ENCODE measurements around the gene STX18.

DNA sequence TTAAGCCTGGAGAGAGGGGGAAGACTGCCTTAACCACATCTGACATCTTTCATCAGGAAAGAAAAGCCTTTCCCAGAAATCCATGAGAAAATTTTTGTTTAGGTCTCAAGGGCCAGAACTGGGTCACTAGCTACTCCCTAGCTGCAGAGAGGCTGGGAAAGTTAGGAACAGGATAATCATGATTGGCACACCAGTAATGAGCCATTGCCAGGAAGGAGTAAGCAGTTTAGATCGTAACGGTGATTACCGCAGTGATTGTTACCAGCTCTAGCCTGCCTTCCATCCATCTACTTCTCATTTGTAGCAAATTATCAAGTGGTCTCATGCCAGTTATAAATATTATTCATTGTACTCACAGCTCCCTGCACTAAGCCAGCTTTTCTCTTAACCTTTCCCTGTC lies 22.7 kb upstream of the STX18 start:
- TF ChIP-seq POLR2A (IDR thresholded peaks at IDR 0.05; ENCODE audit: borderline replicate concordance, extremely low read depth, insufficient read depth, insufficient read length) (no peak), EGR1 (IDR thresholded peaks at IDR 0.05; ENCODE audit: low read depth) (no peak), ZNF274 (IDR thresholded peaks at IDR 0.05; ENCODE audit: low read depth, low read length) (no peak), SIN3A (IDR thresholded peaks at IDR 0.05; ENCODE audit: low read depth) (no peak), EZH2 (IDR thresholded peaks at IDR 0.05) (no peak), YY1 (IDR thresholded peaks at IDR 0.05; ENCODE audit: extremely low read depth, insufficient replicate concordance, low read depth, low read length) (no peak), ZFX (IDR thresholded peaks at IDR 0.05) (no peak)
- TF ChIP-seq, protein P1, sequence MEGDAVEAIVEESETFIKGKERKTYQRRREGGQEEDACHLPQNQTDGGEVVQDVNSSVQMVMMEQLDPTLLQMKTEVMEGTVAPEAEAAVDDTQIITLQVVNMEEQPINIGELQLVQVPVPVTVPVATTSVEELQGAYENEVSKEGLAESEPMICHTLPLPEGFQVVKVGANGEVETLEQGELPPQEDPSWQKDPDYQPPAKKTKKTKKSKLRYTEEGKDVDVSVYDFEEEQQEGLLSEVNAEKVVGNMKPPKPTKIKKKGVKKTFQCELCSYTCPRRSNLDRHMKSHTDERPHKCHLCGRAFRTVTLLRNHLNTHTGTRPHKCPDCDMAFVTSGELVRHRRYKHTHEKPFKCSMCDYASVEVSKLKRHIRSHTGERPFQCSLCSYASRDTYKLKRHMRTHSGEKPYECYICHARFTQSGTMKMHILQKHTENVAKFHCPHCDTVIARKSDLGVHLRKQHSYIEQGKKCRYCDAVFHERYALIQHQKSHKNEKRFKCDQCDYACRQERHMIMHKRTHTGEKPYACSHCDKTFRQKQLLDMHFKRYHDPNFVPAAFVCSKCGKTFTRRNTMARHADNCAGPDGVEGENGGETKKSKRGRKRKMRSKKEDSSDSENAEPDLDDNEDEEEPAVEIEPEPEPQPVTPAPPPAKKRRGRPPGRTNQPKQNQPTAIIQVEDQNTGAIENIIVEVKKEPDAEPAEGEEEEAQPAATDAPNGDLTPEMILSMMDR (IDR thresholded peaks at IDR 0.05 in 2 of 3, conservative IDR thresholded peaks at IDR 0.05 in 1 of 3; ENCODE audit: borderline replicate concordance in 1 of 3, insufficient read depth in 1 of 3, low read depth in 2 of 3, low read length in 2 of 3), result no peak
- TF ChIP-seq, protein P2, sequence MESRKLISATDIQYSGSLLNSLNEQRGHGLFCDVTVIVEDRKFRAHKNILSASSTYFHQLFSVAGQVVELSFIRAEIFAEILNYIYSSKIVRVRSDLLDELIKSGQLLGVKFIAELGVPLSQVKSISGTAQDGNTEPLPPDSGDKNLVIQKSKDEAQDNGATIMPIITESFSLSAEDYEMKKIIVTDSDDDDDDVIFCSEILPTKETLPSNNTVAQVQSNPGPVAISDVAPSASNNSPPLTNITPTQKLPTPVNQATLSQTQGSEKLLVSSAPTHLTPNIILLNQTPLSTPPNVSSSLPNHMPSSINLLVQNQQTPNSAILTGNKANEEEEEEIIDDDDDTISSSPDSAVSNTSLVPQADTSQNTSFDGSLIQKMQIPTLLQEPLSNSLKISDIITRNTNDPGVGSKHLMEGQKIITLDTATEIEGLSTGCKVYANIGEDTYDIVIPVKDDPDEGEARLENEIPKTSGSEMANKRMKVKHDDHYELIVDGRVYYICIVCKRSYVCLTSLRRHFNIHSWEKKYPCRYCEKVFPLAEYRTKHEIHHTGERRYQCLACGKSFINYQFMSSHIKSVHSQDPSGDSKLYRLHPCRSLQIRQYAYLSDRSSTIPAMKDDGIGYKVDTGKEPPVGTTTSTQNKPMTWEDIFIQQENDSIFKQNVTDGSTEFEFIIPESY (IDR thresholded peaks at IDR 0.05; ENCODE audit: extremely low read depth, insufficient replicate concordance, low read length), result no peak
